ENCODE data around the gene STK35.
A peak's percentile ranks its signal among the peaks of the same experiment; 100 is the strongest.
"Not testable (repeated sequence)": the region's sequence is repeated elsewhere in the genome, so short reads cannot be mapped to it uniquely, and the experiment has no call there.

The STK35 gene

GRCh38 chr20:2179949-2180348, 78.3 kb downstream of the STK35 start:
- DNase-seq: no peak

DNA sequence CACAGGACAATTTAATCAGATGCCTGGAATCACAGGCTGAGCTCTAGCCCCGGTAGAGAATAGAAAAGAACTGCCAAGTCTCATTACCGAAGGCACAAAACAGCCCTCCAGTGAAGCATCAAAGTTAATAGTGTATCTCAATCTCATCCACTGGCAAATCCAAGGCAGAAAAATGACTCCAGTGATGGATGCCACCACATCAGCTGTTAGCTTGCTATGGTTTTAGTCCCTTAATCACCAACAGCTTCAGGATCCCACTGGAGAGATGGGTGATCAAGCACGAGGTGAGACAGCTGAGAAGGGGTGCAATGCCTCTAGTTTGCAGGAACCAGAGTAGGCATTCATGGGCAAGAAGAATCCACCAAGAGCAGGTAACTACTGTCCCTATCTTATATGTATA, 81.8 kb downstream of the STK35 start:
- DNase-seq: no peak

DNA sequence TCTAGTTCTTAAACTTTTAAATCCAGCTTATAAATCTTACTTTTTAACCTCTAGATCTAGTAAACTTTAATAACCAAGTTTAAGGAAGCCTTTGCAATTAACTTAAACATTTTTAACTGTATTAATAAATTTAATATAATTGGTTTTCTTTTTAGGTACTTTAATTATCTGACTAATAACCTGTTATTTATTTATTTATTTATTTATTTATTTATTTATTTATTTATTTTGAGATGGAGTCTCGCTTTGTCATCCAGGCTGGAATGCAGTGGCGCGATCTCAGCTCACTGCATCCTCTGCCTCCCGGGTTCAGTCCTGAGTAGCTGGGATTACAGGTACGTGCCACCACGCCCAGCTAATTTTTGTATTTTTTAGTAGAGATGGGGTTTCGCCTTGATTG, 83.3 kb downstream of the STK35 start:
- not testable (repeated sequence) for DNase-seq

DNA sequence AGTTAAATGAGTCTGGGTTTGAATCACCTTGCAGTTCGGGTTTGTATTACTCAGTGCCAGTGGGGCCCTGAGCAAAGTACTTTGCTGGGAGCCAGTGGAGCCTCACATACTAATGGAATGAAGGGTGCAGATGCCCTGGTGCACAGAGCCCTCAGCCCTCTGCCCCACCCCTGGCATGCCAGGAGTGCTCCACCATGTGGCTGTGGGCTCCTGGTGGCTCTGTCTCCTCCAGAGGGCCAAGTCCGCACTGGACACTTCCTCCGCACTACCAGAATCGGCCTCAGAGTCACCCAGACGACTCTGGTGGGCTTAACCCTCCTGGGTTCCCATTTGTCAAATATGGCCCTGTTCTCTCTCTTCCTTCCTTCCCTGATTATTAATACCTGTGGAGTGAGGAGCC, 94.0 kb downstream of the STK35 start:
- DNase-seq: no peak

DNA sequence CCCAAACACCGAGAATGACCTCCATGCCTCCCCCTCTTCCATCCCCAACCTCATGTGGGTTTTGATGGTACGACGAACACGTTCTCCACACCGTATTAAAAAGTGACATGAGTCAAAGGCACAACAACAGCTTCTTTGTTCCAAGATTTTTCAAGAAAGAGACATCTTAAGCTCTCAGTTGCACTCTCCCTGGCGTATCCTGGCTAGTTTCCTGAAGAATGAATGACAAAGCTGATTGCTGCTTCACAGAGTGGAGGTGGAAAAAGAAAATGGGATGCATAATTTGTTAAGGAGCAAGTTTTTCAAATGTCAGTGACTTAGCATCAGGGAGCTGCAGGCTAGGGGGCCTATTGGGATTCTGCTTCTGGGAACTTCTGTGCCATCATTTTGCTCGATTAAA, 95.5 kb downstream of the STK35 start:
- peak in 1 of 51 donors; percentile 31 for DNase-seq

Data from hypothalamus (tissue), 51 donors.